Common myeloid progenitor, CD34-positive (primary cell): Measurements from ENCODE around the gene GNAL.

Experiments used
- CTCF ChIA-PET: fragments of 350-600 bp; sonication (Branson Sonifier 250); formaldehyde crosslinking; loops from one replicate; lab custom pipeline; 2021; ENCODE audit warnings: antibody characterized with exemption; lab: Charles Lee
- POLR2A ChIA-PET: fragments of 350-600 bp; sonication (Branson Sonifier 250); formaldehyde crosslinking; loops from one replicate; lab custom pipeline; 2021; ENCODE audit warnings: antibody characterized with exemption; lab: Charles Lee
- DNase-seq, 3 donors: peaks; one replicate each; pipeline versions ENCODE4 v3.0.0 to v3.0.0-alpha.2; 2013
- H3K27ac ChIP-seq, 2 experiments: 1 replicate in 1 of 2; 2 replicates in 1 of 2; pipeline ENCODE4 v1.7.0; 2013; ENCODE audit warnings: inconsistent platforms in 2 of 2, low read length in 2 of 2, mild to moderate bottlenecking in 2 of 2, low read depth in 1 of 2, moderate library complexity in 1 of 2; ENCODE audit not compliant: severe bottlenecking in 2 of 2, insufficient read depth in 1 of 2, poor library complexity in 1 of 2
- H3K27me3 ChIP-seq, 5 experiments: replicated peaks in 2 of 5; 1 replicate in 3 of 5; 2 replicates in 2 of 5; pipeline versions ENCODE4 v1.6.1 to v1.7.0; 2013; ENCODE audit warnings: low read length in 4 of 5, mild to moderate bottlenecking in 2 of 5, moderate library complexity in 2 of 5, inconsistent platforms in 1 of 5; ENCODE audit not compliant: insufficient read depth in 5 of 5, control insufficient read depth in 4 of 5
- H3K36me3 ChIP-seq, 4 experiments: 1 replicate in 2 of 4; 2 replicates in 2 of 4; pipeline versions ENCODE4 v1.6.1 to v1.7.0; 2013; ENCODE audit warnings: low read length in 3 of 4, control low read depth in 1 of 4, mild to moderate bottlenecking in 1 of 4; ENCODE audit not compliant: control insufficient read depth in 4 of 4, insufficient read depth in 4 of 4
- H3K4me1 ChIP-seq, 4 experiments: 1 replicate in 3 of 4; 2 replicates in 1 of 4; pipeline versions ENCODE4 v1.6.1 to v1.7.1; 2013; ENCODE audit warnings: low read length in 3 of 4, mild to moderate bottlenecking in 3 of 4, control low read depth in 1 of 4, inconsistent platforms in 1 of 4, moderate library complexity in 1 of 4; ENCODE audit not compliant: control insufficient read depth in 4 of 4, insufficient read depth in 4 of 4; ENCODE audit errors: control extremely low read depth in 1 of 4
- H3K4me3 ChIP-seq, 7 experiments: 1 replicate in 4 of 7; 2 replicates in 3 of 7; pipeline versions ENCODE4 v1.5.1 to v1.7.0; 2013; ENCODE audit warnings: mild to moderate bottlenecking in 7 of 7, low read length in 6 of 7, moderate library complexity in 6 of 7, inconsistent platforms in 2 of 7, low read depth in 2 of 7, control low read depth in 1 of 7; ENCODE audit not compliant: insufficient read depth in 4 of 7, control insufficient read depth in 1 of 7; ENCODE audit errors: extremely low read depth in 1 of 7
- H3K9me3 ChIP-seq, 5 experiments: 1 replicate in 4 of 5; 2 replicates in 1 of 5; pipeline versions ENCODE4 v1.6.1 to v1.7.1; 2013; ENCODE audit warnings: low read length in 4 of 5, mild to moderate bottlenecking in 2 of 5, inconsistent platforms in 1 of 5, low read depth in 1 of 5, moderate library complexity in 1 of 5; ENCODE audit not compliant: control insufficient read depth in 4 of 5, insufficient read depth in 2 of 5; ENCODE audit errors: control extremely low read depth in 1 of 5
- WGBS: methylation state at CpG from one replicate; pipeline ENCODE4 v1.1.5; 2013; ENCODE audit not compliant: insufficient coverage; 5-methylcytosine and 5-hydroxymethylcytosine counted together

The GNAL gene

GRCh38 chr18:11807233-11807632, 118.2 kb downstream of the GNAL start:
- 94% methylated on average over 7 of the region's 7 CpGs for WGBS
- ChIA-PET CTCF (no interaction called here), POLR2A (no interaction called here)
- Histone ChIP-seq H3K36me3 (no peaks in the 10 kb centered on the region), H3K4me1 (no peaks in the 10 kb centered on the region), H3K27ac (no peak overlapping the region), H3K27me3 (peaks cover 0 to 6% (median 2%) of the 10 kb centered on the region in 5 experiments), H3K9me3 (no peaks in the 10 kb centered on the region), H3K4me3 (no peak overlapping the region)
- DNase-seq, result no peak

- Histone ChIP-seq H3K9me3 (no peaks in the 10 kb centered on the region), H3K4me1 (no peaks in the 10 kb centered on the region), H3K36me3 (no peaks in the 10 kb centered on the region), H3K4me3 (no peak overlapping the region), H3K27me3 (peaks cover 0 to 2% (median under 1%) of the 10 kb centered on the region in 5 experiments), H3K27ac (no peak overlapping the region)
- no peak for DNase-seq
- WGBS, result 96% methylated on average over 9 of the region's 11 CpGs
- ChIA-PET CTCF (no interaction called here), POLR2A (no interaction called here)
These were observed 119.2 kb downstream of the GNAL start for GRCh38 chr18:11808001-11808855.

- ChIA-PET POLR2A (no interaction called here), CTCF (interaction anchor here (0.9 to 1.3 kb wide), 3 partner anchors 10 to 73 kb away, joined by 4 to 5 read pairs (median 4); no protein-coding TSS in a partner anchor)
- Histone ChIP-seq H3K4me1 (no peaks in the 10 kb centered on the region), H3K4me3 (no peak overlapping the region), H3K27me3 (peaks cover 0 to 2% (median 0%) of the 10 kb centered on the region in 5 experiments), H3K36me3 (no peaks in the 10 kb centered on the region), H3K9me3 (no peaks in the 10 kb centered on the region), H3K27ac (no peak overlapping the region)
- WGBS, result 100% methylated on average over 5 of the region's 6 CpGs
- no peak for DNase-seq
These were observed 120.8 kb downstream of the GNAL start for GRCh38 chr18:11809895-11810294.

DNA sequence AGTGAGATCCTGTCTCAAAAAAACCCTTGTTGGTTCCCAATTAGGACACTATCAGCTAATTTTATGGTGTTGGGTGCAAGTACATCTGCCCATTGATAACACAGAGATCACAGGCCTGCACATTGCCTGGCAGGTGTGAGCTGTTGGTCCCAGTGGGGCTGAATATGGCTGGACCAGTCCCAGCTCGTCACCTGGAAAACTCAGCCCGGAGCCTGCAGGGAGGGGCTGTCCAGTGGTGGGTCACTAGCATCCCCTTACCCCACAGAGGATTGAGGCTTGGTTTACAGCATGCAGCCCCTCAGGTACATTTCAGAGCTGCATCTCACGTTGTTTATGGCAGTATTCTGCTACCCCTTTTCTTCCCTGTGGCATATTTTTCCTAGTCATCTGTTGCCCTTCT, 121.3 kb downstream of the GNAL start:
- Histone ChIP-seq H3K4me3 (no peak overlapping the region), H3K9me3 (no peaks in the 10 kb centered on the region), H3K27me3 (peaks cover 0 to 2% (median 0%) of the 10 kb centered on the region in 5 experiments), H3K27ac (no peak overlapping the region), H3K36me3 (no peaks in the 10 kb centered on the region), H3K4me1 (no peaks in the 10 kb centered on the region)
- WGBS, result 93% methylated on average over 3 of the region's 3 CpGs
- POLR2A ChIA-PET, result no interaction called here
- CTCF ChIA-PET, result interaction anchor here (0.9 to 1.3 kb wide), 3 partner anchors 10 to 74 kb away, joined by 4 to 5 read pairs (median 4); no protein-coding TSS in a partner anchor
- DNase-seq, result no peak

- Histone ChIP-seq H3K9me3 (no peaks in the 10 kb centered on the region), H3K4me1 (no peaks in the 10 kb centered on the region), H3K4me3 (no peak overlapping the region), H3K36me3 (no peaks in the 10 kb centered on the region), H3K27me3 (no peaks in the 10 kb centered on the region), H3K27ac (no peak overlapping the region)
- CTCF ChIA-PET, result interaction anchor here (1.1 kb wide), 1 partner anchor 9 kb away, joined by 4 read pairs; no protein-coding TSS in a partner anchor
- 96% methylated on average over 11 of the region's 11 CpGs for WGBS
- POLR2A ChIA-PET, result no interaction called here
- no peak for DNase-seq
These were observed 121.9 kb downstream of the GNAL start for GRCh38 chr18:11811009-11811408.

DNA sequence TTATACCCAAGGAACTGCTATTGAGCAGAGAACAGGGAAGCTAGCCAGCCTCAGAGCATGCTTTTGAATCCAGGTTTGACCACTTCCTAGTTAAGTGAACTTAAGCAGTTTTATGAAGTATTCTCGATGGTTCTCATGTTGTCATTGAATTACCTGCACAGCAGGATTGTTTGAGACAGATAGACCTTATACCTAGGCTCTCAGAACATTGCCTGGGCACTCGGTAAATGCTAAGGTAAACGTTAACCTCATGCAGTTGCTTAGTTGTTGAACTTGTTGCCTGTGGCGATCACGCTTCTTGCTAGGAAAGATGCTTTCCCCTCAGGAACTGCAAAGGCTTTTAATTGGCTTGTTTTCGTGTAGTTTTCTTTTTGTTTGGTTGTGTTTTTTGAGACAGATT, 128.2 kb downstream of the GNAL start:
- ChIA-PET POLR2A (interaction anchor here (0.6 kb wide), 1 partner anchor 32 kb away, joined by 5 read pairs; no protein-coding TSS in a partner anchor), CTCF (no interaction called here)
- Histone ChIP-seq H3K4me1 (no peaks in the 10 kb centered on the region), H3K4me3 (no peak overlapping the region), H3K9me3 (peaks cover 0 to 2% (median 2%) of the 10 kb centered on the region in 5 experiments), H3K27ac (no peak overlapping the region), H3K36me3 (no peaks in the 10 kb centered on the region), H3K27me3 (peaks cover 0 to 3% (median 3%) of the 10 kb centered on the region in 5 experiments)
- WGBS, result 82% methylated on average over 6 of the region's 6 CpGs
- no peak for DNase-seq
